ENCODE results near the gene NOL12.
A peak's percentile ranks its signal among the peaks of the same experiment; 100 is the strongest.

NOL12 gene

GRCh38 chr22:37658133-37659065, 27.7 kb upstream of the NOL12 start, which contains the start of gene PDXP:
TSS of gene PDXP (plus strand) at chr22:37658723. CDS start at chr22:37658783, 60 bp downstream.
- no peaks in the 10 kb centered on the region for H3K36me3 ChIP-seq
- peak; percentile 99 to 100 for DNase-seq
- TF ChIP-seq, protein P1, sequence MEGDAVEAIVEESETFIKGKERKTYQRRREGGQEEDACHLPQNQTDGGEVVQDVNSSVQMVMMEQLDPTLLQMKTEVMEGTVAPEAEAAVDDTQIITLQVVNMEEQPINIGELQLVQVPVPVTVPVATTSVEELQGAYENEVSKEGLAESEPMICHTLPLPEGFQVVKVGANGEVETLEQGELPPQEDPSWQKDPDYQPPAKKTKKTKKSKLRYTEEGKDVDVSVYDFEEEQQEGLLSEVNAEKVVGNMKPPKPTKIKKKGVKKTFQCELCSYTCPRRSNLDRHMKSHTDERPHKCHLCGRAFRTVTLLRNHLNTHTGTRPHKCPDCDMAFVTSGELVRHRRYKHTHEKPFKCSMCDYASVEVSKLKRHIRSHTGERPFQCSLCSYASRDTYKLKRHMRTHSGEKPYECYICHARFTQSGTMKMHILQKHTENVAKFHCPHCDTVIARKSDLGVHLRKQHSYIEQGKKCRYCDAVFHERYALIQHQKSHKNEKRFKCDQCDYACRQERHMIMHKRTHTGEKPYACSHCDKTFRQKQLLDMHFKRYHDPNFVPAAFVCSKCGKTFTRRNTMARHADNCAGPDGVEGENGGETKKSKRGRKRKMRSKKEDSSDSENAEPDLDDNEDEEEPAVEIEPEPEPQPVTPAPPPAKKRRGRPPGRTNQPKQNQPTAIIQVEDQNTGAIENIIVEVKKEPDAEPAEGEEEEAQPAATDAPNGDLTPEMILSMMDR (IDR thresholded peaks at IDR 0.05), result peak in 1 of 2 experiments; percentile 14
- H3K27me3 ChIP-seq, result no peaks in the 10 kb centered on the region
- intact Hi-C loops (cut with DNase I; ENCODE audit: low total_unique reads), result no loop called here
- H3K27ac ChIP-seq, result peak within 1 kb of the TSS; percentile 64 to 83
- H3K4me1 ChIP-seq, result peaks cover 0 to 41% (median 25%) of the 10 kb centered on the region in 4 donors
- no peaks in the 10 kb centered on the region for H3K9me3 ChIP-seq
- H3K4me3 ChIP-seq, result peak within 1 kb of the TSS; percentile 65 to 76

GRCh38 chr22:37659066-37659896, 26.9 kb upstream of the NOL12 start:
- no peak for DNase-seq
- Histone ChIP-seq H3K4me1 (peaks cover 0 to 41% (median 25%) of the 10 kb centered on the region in 4 donors), H3K4me3 (peak overlapping the region; percentile 65 to 76), H3K9me3 (no peaks in the 10 kb centered on the region), H3K27me3 (no peaks in the 10 kb centered on the region), H3K27ac (no peak overlapping the region), H3K36me3 (no peaks in the 10 kb centered on the region)
- TF ChIP-seq, protein P1 (IDR thresholded peaks at IDR 0.05), result no peak
- intact Hi-C loops (cut with DNase I; ENCODE audit: low total_unique reads), result no loop called here

- Histone ChIP-seq H3K4me3 (peak overlapping the region in 1 of 2 donors; percentile 65), H3K27ac (no peak overlapping the region), H3K4me1 (peaks cover 0 to 41% (median 25%) of the 10 kb centered on the region in 4 donors), H3K36me3 (no peaks in the 10 kb centered on the region), H3K9me3 (no peaks in the 10 kb centered on the region), H3K27me3 (no peaks in the 10 kb centered on the region)
- intact Hi-C loops (cut with DNase I; ENCODE audit: low total_unique reads), result no loop called here
- TF ChIP-seq, protein P1 (IDR thresholded peaks at IDR 0.05), result no peak
- DNase-seq, result no peak
Observed at GRCh38 chr22:37659897-37660708, 26.0 kb upstream of the NOL12 start.

GRCh38 chr22:37660709-37661045, 25.5 kb upstream of the NOL12 start:
- Histone ChIP-seq H3K4me1 (peaks cover 0 to 41% (median 25%) of the 10 kb centered on the region in 4 donors), H3K27me3 (no peaks in the 10 kb centered on the region), H3K9me3 (no peaks in the 10 kb centered on the region), H3K27ac (peak overlapping the region in 1 of 2 donors; percentile 49), H3K36me3 (peaks cover 0 to 4% (median 4%) of the 10 kb centered on the region in 3 donors), H3K4me3 (no peak overlapping the region)
- intact Hi-C loops (cut with DNase I; ENCODE audit: low total_unique reads), result no loop called here
- TF ChIP-seq, protein P1 (IDR thresholded peaks at IDR 0.05), result no peak
- no peak for DNase-seq

Measured in tibial artery (tissue), 4 donors.